CD1c-positive myeloid dendritic cell (primary cell): ENCODE measurements around the gene NCAM2.

Source experiments
- DNase-seq: peaks from one replicate; pipeline ENCODE4 v3.0.0-alpha.2; 2016; ENCODE audit errors: extremely low spot score

NCAM2 gene

GRCh38 chr21:21457077-21457476 lies 458.9 kb downstream of the NCAM2 start:
- no peak for DNase-seq

GRCh38 chr21:21458124-21458631 lies 460.0 kb downstream of the NCAM2 start:
- no peak for DNase-seq

GRCh38 chr21:21460979-21461378 lies 462.8 kb downstream of the NCAM2 start:
- no peak for DNase-seq

- DNase-seq, result no peak
Measured at GRCh38 chr21:21463456-21463855, 465.2 kb downstream of the NCAM2 start.

- no peak for DNase-seq
Measured at GRCh38 chr21:21464684-21465083, 466.5 kb downstream of the NCAM2 start.

GRCh38 chr21:21466752-21467151 lies 468.5 kb downstream of the NCAM2 start:
- DNase-seq, result no peak

GRCh38 chr21:21468003-21468402 lies 469.8 kb downstream of the NCAM2 start:
- no peak for DNase-seq

- DNase-seq, result no peak
Measured at GRCh38 chr21:21481239-21481638, 483.0 kb downstream of the NCAM2 start.

GRCh38 chr21:21508859-21509258 lies 510.6 kb downstream of the NCAM2 start:
- DNase-seq, result no peak

- DNase-seq, result no peak
Measured at GRCh38 chr21:21530680-21531079, 532.5 kb downstream of the NCAM2 start.

- no peak for DNase-seq
Measured at GRCh38 chr21:21547368-21547953, 549.3 kb downstream of the NCAM2 start.

- no peak for DNase-seq
Measured at GRCh38 chr21:21559285-21560045, 561.3 kb downstream of the NCAM2 start.
